Transverse colon (tissue), 4 donors: Measurements from ENCODE around the gene CNNM3.

Experiments used
- EP300 ChIP-seq: sonication (generic); formaldehyde crosslinking; IDR thresholded peaks from one replicate; pipeline ENCODE4 v1.6.1; 2017; ENCODE audit warnings: antibody characterized with exemption, low read depth
- POLR2AphosphoS5 ChIP-seq, 3 donors: sonication (generic); formaldehyde crosslinking; IDR thresholded peaks; one replicate each; pipeline ENCODE4 v1.6.1; 2016; ENCODE audit warnings: antibody characterized with exemption in 3 of 3
- TF ChIP-seq, protein P1 (sequence below), 5 experiments: fragments of 200-600 bp in 3 of 5; fragments of 450-650 bp in 2 of 5; sonication (generic) in 3 of 5; IDR thresholded peaks; 1 replicate in 2 of 5; 2 replicates in 3 of 5; pipeline ENCODE4 v1.5.1; 2016 to 2017; ENCODE audit warnings: antibody characterized with exemption in 5 of 5, inconsistent platforms in 3 of 5, mild to moderate bottlenecking in 2 of 5, moderate library complexity in 1 of 5

DNA sequence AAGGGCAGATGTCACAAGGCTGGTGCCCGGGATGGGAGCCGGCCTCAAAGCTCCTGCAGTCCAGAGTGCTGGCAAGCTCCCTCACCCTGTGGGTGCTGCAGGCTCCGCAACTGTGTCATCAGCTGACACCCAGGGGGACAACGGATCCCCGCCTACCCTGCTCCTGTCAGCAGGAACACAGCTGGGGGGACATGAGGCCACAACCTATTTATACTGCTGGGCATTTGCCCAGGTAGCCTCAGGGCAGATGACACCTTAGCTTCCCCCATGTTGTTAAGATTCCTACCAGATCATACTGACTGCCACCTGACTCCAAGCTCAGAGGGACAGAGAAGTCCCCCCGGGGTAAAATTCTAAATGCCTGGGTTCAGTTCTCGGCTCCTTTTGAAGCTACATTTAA is 26.5 kb downstream of the CNNM3 start:
- TF ChIP-seq POLR2AphosphoS5 (IDR thresholded peaks at IDR 0.05) (no peak), EP300 (no peak)
- TF ChIP-seq, protein P1, sequence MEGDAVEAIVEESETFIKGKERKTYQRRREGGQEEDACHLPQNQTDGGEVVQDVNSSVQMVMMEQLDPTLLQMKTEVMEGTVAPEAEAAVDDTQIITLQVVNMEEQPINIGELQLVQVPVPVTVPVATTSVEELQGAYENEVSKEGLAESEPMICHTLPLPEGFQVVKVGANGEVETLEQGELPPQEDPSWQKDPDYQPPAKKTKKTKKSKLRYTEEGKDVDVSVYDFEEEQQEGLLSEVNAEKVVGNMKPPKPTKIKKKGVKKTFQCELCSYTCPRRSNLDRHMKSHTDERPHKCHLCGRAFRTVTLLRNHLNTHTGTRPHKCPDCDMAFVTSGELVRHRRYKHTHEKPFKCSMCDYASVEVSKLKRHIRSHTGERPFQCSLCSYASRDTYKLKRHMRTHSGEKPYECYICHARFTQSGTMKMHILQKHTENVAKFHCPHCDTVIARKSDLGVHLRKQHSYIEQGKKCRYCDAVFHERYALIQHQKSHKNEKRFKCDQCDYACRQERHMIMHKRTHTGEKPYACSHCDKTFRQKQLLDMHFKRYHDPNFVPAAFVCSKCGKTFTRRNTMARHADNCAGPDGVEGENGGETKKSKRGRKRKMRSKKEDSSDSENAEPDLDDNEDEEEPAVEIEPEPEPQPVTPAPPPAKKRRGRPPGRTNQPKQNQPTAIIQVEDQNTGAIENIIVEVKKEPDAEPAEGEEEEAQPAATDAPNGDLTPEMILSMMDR (IDR thresholded peaks at IDR 0.05): no peak
